ENCODE measurements around the gene CAPG.

Gene CAPG

DNA sequence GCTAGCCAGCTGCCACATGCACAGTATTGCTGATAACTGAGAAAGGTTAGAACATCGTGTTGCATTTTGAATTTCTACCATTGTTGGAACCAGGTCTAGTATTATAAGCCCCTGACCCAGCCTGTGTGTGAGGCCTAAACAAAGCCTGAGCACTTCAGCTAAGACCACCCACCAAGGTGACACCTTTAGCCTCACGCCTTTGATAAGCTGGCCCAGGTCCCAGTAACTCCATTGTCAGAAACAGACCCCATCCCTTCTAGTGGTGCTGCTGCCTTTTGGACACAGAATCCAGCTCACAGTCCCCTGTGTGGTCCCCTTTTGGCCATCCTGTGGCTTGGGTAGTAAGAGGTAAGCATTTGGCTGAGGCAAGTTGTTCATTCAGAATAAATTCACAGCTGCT is 54.0 kb downstream of the CAPG start:
- DNase-seq (ENCODE audit: low read depth in 2 of 2) = no peak

DNA sequence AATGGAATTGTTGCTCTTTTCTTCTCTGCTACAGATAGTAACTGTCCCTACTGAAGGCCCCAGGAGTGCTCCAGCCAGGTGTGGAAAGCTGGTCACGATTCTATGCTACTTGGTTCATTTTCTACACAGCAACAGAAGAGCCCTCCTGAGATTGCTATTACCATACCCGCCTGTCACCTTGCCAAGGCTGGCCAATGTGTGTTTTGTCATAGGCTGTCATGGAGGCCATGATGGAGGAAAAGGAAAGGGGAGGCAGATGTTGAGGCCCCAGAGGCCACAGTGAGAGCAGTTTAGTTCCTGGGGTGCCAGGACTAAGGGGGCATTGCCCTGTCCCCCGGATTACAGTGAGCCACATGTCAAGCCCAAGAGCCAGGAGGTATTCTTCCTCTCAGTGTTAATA is 54.6 kb downstream of the CAPG start:
- DNase-seq (ENCODE audit: low read depth in 2 of 2) = no peak

DNA sequence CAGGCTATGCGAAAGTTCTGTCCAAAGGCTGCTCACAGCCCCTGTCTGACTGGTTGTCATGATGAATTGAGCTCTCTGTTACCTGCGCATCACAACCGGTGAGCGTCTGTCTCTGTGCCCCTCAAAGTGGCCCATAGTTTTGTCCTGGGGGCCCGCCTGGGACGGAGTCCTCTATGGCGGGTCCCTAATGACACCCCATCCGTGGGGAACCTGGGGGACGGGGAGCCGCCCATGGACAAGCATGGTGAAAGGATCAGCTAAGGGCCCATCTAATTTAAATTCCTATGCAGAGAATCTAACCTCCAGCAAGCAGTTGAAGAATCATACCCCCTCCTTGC is 55.1 kb downstream of the CAPG start:
- no peak for DNase-seq (ENCODE audit: low read depth in 2 of 2)

DNA sequence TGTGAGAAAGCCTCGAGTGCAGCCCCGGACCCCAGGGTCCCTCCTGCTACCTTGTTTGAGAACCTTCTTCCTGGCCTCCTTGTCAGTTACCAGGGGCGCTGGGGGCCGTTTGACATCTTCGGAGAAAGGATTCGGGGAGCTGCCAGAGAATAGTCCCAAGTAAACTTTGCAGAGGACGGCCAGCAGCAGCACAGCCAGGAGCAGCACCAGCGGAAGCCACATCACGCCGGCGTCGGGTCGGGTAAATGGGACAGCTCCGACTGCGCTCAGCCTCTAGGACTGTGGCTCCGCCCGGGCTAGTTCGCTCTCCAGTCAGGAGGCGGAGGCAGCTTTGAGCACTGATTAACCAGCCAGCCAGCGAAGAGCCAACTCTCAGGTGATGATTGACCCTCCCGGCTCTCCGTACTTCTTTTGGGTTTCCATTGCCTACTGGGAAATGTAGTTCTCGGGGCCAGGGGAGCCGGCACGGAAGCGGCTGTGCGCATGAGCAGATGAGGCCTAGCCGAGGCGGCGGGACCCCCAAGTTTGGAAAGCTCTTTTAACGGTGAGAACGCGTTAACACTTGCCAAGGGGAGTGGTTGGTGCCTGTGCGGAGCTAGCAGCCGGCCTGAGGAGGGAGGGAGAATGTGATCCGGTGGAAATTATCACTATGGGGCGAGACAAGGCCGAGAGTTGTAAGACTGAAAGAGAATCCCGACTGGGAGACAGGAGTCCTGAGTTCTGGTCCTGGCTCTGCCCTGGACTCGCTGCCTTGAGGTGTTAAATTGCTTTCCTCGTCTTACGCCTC is 55.7 kb downstream of the CAPG start, which contains the start of the genes ELMOD3 and RETSAT:
Gene ELMOD3 (plus strand): TSS at position 484 of the 787 bp plus-strand sequence. CDS start 2,430 bp downstream, outside the sequence.
Gene RETSAT (minus strand): TSS at position 243 of the 787 bp plus-strand sequence. CDS start 21 bp downstream, at position 222.
- DNase-seq (ENCODE audit: low read depth in 2 of 2) = peak; percentile 91 to 94

DNA sequence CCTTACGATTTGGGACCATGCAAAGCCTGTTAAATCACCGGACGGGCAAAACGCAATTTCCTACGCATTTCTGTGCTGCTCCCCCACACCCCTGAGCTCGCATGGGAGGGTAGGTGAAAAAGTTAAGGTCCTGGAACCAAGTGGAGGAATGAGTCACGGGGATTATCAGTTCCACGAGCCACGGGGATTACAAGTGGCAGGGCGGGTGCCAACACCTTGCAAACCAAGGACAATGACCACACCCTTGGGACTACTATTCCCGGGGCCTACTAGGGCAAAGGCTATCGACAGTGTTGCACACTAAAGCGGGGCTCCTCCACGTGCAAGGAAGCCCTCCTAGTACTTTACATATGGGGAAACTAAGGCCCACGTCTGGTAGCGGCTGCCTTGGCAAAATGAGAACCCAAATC is 56.3 kb downstream of the CAPG start:
- DNase-seq (ENCODE audit: low read depth in 2 of 2) = no peak

DNA sequence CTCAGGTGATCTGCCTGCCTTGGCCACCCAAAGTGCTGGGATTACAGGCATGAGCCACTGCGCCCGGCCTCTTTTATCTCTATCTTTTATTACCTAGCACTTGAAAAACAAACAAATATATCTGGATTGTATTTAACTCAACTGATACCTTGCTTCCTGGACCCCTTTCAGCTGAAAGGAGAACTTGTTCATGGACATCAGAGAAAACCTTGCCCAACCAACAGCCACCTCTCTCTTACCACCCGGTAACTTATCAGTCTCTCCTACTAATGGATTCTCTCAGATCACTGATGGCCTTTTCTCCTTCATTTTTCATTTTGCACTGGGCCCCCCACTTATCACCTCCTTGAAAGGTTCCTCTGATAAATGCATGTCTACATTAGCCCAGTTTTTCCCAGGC is 62.6 kb downstream of the CAPG start:
- DNase-seq (ENCODE audit: low read depth in 2 of 2) = no peak

All from activated CD8-positive, alpha-beta memory T cell treated with anti-CD3 and anti-CD28 coated beads for 4 hours (primary cell).